ENCODE measurements around the gene WDR17. TPM values are rescaled to one million over a fixed set of nuclear protein-coding genes. Genes with fewer than 3 reads are reported as not detected.
A peak's percentile ranks its signal among the peaks of the same experiment; 100 is the strongest.

The WDR17 gene
- total RNA-seq, 1 experiment from 2014 or later: 4.4 TPM

DNA sequence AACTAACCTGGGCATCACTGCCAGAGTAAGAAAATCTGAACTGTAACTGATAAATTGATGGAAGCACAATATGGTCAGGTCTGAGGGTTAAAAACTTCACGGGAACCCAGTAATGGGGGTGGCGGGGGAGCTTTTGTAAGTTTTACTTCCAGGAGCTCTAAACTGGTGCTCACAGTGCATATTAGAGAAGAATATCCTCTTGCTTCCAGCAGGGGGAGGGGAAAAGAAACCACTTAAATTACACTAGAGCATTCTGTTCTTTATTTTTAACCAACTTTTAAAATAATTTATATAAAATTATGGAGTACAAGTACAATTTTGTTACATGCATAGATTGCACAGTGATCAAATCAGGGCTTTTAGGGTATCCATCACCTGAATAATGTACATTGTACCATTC lies 33.7 kb downstream of the WDR17 start (continued):
- TF ChIP-seq, protein P1, sequence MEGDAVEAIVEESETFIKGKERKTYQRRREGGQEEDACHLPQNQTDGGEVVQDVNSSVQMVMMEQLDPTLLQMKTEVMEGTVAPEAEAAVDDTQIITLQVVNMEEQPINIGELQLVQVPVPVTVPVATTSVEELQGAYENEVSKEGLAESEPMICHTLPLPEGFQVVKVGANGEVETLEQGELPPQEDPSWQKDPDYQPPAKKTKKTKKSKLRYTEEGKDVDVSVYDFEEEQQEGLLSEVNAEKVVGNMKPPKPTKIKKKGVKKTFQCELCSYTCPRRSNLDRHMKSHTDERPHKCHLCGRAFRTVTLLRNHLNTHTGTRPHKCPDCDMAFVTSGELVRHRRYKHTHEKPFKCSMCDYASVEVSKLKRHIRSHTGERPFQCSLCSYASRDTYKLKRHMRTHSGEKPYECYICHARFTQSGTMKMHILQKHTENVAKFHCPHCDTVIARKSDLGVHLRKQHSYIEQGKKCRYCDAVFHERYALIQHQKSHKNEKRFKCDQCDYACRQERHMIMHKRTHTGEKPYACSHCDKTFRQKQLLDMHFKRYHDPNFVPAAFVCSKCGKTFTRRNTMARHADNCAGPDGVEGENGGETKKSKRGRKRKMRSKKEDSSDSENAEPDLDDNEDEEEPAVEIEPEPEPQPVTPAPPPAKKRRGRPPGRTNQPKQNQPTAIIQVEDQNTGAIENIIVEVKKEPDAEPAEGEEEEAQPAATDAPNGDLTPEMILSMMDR (IDR thresholded peaks at IDR 0.05): no peak
- TF ChIP-seq ZNF138 (CRISPR knock-in tag; conservative IDR thresholded peaks at IDR 0.05): no peak
- no peak for TF ChIP-seq JUN (CRISPR knock-in tag; IDR thresholded peaks at IDR 0.05)
- TF ChIP-seq, protein P2, sequence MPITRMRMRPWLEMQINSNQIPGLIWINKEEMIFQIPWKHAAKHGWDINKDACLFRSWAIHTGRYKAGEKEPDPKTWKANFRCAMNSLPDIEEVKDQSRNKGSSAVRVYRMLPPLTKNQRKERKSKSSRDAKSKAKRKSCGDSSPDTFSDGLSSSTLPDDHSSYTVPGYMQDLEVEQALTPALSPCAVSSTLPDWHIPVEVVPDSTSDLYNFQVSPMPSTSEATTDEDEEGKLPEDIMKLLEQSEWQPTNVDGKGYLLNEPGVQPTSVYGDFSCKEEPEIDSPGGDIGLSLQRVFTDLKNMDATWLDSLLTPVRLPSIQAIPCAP (CRISPR knock-in tag; IDR thresholded peaks at IDR 0.05): no peak
- TF ChIP-seq, protein P3, sequence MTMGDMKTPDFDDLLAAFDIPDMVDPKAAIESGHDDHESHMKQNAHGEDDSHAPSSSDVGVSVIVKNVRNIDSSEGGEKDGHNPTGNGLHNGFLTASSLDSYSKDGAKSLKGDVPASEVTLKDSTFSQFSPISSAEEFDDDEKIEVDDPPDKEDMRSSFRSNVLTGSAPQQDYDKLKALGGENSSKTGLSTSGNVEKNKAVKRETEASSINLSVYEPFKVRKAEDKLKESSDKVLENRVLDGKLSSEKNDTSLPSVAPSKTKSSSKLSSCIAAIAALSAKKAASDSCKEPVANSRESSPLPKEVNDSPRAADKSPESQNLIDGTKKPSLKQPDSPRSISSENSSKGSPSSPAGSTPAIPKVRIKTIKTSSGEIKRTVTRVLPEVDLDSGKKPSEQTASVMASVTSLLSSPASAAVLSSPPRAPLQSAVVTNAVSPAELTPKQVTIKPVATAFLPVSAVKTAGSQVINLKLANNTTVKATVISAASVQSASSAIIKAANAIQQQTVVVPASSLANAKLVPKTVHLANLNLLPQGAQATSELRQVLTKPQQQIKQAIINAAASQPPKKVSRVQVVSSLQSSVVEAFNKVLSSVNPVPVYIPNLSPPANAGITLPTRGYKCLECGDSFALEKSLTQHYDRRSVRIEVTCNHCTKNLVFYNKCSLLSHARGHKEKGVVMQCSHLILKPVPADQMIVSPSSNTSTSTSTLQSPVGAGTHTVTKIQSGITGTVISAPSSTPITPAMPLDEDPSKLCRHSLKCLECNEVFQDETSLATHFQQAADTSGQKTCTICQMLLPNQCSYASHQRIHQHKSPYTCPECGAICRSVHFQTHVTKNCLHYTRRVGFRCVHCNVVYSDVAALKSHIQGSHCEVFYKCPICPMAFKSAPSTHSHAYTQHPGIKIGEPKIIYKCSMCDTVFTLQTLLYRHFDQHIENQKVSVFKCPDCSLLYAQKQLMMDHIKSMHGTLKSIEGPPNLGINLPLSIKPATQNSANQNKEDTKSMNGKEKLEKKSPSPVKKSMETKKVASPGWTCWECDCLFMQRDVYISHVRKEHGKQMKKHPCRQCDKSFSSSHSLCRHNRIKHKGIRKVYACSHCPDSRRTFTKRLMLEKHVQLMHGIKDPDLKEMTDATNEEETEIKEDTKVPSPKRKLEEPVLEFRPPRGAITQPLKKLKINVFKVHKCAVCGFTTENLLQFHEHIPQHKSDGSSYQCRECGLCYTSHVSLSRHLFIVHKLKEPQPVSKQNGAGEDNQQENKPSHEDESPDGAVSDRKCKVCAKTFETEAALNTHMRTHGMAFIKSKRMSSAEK (CRISPR knock-in tag; IDR thresholded peaks at IDR 0.05; ENCODE audit: borderline replicate concordance): no peak
- no peak for TF ChIP-seq FOXJ3 (CRISPR knock-in tag; IDR thresholded peaks at IDR 0.05; ENCODE audit: borderline replicate concordance)
- TF ChIP-seq RELA (CRISPR knock-in tag; IDR thresholded peaks at IDR 0.05; ENCODE audit: borderline replicate concordance): no peak

- Mint-ChIP-seq H3K4me3 (no peak overlapping the region), H3K4me1 (peaks cover 6% of the 10 kb centered on the region), H3K36me3 (peaks cover 3% of the 10 kb centered on the region; the same call in 1 of the 2 replicates), H3K27ac (peak overlapping the region; percentile 40; the same call in 1 of the 2 replicates), H3K27me3 (ENCODE audit: low read depth) (no peaks in the 10 kb centered on the region), H3K9me3 (peaks cover 7% of the 10 kb centered on the region)
- DNase-seq (ENCODE audit: low spot score) (no peak), ATAC-seq (no peak)
- ChIA-PET POLR2A (no interaction called here), CTCF (no interaction called here)
- no peak for TF ChIP-seq MAX (CRISPR knock-in tag; IDR thresholded peaks at IDR 0.05)
- TF ChIP-seq FOXP4 (CRISPR knock-in tag; IDR thresholded peaks at IDR 0.05): no peak
- TF ChIP-seq, protein P4, sequence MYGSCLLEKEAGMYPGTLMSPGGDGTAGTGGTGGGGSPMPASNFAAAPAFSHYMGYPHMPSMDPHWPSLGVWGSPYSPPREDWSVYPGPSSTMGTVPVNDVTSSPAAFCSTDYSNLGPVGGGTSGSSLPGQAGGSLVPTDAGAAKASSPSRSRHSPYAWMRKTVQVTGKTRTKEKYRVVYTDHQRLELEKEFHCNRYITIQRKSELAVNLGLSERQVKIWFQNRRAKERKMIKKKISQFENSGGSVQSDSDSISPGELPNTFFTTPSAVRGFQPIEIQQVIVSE (CRISPR knock-in tag; IDR thresholded peaks at IDR 0.05; ENCODE audit: borderline replicate concordance): no peak
- TF ChIP-seq AR (CRISPR knock-in tag; IDR thresholded peaks at IDR 0.05): no peak
- TF ChIP-seq NFYB (CRISPR knock-in tag; conservative IDR thresholded peaks at IDR 0.05; ENCODE audit: low read depth): no peak
- no peak for TF ChIP-seq NR3C1 (CRISPR knock-in tag; conservative IDR thresholded peaks at IDR 0.05; ENCODE audit: low read depth)
- TF ChIP-seq GABPB1 (CRISPR knock-in tag; IDR thresholded peaks at IDR 0.05): no peak
- TF ChIP-seq, protein P5, sequence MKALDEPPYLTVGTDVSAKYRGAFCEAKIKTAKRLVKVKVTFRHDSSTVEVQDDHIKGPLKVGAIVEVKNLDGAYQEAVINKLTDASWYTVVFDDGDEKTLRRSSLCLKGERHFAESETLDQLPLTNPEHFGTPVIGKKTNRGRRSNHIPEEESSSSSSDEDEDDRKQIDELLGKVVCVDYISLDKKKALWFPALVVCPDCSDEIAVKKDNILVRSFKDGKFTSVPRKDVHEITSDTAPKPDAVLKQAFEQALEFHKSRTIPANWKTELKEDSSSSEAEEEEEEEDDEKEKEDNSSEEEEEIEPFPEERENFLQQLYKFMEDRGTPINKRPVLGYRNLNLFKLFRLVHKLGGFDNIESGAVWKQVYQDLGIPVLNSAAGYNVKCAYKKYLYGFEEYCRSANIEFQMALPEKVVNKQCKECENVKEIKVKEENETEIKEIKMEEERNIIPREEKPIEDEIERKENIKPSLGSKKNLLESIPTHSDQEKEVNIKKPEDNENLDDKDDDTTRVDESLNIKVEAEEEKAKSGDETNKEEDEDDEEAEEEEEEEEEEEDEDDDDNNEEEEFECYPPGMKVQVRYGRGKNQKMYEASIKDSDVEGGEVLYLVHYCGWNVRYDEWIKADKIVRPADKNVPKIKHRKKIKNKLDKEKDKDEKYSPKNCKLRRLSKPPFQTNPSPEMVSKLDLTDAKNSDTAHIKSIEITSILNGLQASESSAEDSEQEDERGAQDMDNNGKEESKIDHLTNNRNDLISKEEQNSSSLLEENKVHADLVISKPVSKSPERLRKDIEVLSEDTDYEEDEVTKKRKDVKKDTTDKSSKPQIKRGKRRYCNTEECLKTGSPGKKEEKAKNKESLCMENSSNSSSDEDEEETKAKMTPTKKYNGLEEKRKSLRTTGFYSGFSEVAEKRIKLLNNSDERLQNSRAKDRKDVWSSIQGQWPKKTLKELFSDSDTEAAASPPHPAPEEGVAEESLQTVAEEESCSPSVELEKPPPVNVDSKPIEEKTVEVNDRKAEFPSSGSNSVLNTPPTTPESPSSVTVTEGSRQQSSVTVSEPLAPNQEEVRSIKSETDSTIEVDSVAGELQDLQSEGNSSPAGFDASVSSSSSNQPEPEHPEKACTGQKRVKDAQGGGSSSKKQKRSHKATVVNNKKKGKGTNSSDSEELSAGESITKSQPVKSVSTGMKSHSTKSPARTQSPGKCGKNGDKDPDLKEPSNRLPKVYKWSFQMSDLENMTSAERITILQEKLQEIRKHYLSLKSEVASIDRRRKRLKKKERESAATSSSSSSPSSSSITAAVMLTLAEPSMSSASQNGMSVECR (CRISPR knock-in tag; IDR thresholded peaks at IDR 0.05; ENCODE audit: borderline replicate concordance): no peak
- no peak for TF ChIP-seq ZNF317 (CRISPR knock-in tag; IDR thresholded peaks at IDR 0.05; ENCODE audit: borderline replicate concordance, low read depth)
Observed at GRCh38 chr4:176102414-176103063, 36.9 kb downstream of the WDR17 start.
